HG02970 (cell line): ENCODE measurements around the gene HSPB7.
A peak's percentile ranks its signal among the peaks of the same experiment; 100 is the strongest.
"Not testable (repeated sequence)": the region's sequence is repeated elsewhere in the genome, so short reads cannot be mapped to it uniquely, and the experiment has no call there.

Source experiments
- ATAC-seq: cut with Tn5 transposase; IDR thresholded peaks from one replicate; pipeline ENCODE4 v1.9.1; 2021; ENCODE audit warnings: mild to moderate bottlenecking, moderate library complexity, moderate number of reproducible peaks; ENCODE audit not compliant: unreplicated experiment, low FRiP score

Gene HSPB7

DNA sequence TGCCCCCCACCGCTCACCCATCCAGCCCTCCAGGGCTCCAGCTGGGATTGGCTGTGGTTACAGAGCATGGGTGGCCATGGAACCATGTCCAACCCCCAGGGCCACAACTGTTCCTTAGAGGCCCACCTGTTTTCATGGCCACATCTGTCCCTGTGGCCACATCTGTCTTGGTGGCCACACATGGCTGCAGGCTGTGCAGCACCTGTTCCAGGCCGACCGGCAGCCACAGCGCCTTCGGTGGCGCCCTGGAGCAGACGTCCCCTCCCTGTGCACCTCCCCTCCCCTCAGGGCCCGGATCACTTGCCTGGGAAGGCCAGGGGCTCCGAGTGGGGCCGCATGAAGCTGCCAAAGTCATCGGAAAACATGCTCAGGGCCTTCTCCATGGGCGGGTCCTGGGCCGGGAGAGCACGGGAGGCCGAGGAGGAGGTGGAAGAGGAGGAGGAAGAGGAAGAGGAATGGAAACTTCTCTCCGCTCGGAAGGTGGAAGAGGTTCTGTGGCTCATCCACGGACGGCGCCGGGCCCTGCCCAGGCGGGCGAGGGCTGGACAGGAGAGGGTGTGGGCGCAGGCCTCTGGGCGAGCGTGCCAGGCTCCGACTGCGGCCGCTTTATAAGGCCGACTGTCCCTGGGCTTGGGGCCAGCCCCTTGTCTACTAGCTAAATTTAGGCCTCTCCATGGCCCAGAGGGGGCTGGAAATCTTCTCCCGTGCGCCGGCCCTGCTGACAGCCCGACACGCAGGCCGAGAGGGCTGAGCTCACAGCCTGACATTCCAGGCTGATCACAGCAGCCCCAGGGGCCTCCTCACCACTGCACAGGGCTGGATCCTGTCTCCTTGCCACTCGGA lies at the start of gene HSPB7:
Gene HSPB7, minus strand, starts transcription at position 583 of the 843 bp plus-strand sequence. Its CDS starts 80 bp downstream, at position 503.
- no peak for ATAC-seq

DNA sequence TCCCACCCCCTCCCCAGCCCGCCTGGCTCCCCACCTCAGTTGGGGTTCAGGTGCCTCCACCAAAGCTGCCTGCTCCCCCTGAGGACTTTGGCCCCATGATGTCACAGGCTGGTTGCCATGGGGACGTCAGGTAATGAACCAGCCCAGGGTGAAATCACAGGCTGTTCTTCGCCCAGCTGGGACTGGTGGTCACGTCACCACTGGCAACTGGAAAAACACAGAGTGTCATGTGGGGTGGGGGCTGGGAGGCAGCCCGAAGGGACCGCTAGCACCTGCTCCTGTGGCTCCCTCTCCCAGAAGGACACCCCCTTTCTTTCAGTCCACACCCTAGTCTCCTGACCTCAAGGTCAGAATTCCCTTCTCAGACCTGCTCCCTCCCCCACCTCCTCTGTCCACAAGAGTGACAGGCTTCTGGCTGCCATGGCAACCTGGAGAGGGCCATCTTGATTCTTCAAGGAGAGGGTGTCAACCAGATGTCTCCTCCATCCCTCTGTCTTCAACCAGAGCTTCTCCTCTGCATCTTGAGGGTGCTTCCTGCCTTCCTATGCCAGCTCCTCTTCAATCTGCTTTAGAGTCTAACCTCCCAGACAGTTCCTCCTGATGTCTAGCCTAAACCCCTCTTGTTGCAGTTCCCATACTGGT lies 49.4 kb upstream of the HSPB7 start:
- no peak for ATAC-seq

DNA sequence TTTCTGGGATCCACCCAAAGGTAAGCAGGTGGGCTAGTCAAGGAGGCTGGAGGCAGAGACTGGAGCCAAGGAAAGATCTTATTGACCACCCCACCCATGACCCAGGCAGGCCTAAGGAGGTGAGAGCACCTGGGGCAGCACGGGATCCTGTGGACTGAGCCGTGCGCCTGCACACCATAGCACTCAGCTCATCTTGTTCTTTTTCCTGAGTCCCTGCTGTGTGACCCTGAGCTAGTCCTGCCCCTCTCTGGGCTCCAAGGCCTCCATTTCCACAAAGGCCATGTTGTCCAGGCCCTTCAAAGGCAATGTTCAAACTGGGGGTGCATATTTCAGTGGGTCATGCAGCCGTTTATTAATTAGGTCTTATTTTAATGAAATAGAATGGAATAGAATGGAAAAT lies 48.4 kb upstream of the HSPB7 start:
- no peak for ATAC-seq

DNA sequence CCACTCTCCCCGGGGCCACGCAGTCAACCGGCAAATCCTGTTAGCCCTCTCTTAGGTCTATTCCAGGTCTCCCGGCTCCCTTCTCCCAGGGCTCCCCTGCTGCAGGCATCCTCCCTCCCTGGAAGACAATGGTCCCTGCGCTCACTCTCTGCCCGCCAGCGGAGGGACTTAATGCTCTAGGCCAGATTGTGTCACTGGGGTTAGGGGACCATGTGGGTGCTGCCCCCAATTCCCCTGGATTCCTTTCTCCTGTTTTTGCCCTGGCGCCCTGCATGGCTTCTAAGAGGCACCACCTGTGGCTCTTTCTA lies 47.4 kb upstream of the HSPB7 start:
- no peak for ATAC-seq

GRCh38 chr1:16064536-16065268 lies 46.9 kb upstream of the HSPB7 start:
- ATAC-seq, result no peak

GRCh38 chr1:16063921-16064320 lies 46.1 kb upstream of the HSPB7 start:
- ATAC-seq, result no peak

DNA sequence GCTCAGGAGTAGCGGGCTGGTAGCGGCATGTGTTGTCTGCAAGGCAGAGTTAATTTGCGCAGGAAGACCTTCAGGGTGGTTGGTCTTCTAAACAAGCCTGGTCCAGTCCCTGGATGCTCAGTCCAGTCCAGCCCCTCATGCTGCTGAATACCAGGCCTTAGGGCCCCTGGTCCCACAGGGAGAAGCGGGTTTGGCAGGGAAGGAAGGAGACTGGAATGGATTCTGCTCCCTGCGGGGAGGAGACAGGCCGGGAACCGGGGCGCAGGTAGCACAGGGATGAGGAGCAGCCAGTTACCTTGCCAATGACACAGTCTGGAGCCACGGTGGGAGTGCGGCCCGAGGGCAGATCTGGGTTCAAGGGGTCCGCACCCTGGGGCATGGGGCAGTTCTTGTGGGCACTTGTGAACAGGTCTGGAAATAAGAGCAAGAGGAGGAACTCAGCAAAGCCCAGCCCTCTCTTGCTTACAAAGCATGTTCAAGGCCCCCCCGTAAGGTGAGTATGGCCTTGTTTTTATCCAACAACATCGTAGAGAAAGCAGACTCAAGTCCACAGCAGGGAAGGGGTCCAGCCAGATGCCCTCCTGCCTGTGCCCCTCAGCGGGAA lies 45.5 kb upstream of the HSPB7 start:
- ATAC-seq, result no peak

- not testable (repeated sequence) for ATAC-seq
Measured at GRCh38 chr1:16062687-16063075, 44.8 kb upstream of the HSPB7 start.

- ATAC-seq, result not testable (repeated sequence)
Measured at GRCh38 chr1:16061989-16062686, 44.3 kb upstream of the HSPB7 start.

DNA sequence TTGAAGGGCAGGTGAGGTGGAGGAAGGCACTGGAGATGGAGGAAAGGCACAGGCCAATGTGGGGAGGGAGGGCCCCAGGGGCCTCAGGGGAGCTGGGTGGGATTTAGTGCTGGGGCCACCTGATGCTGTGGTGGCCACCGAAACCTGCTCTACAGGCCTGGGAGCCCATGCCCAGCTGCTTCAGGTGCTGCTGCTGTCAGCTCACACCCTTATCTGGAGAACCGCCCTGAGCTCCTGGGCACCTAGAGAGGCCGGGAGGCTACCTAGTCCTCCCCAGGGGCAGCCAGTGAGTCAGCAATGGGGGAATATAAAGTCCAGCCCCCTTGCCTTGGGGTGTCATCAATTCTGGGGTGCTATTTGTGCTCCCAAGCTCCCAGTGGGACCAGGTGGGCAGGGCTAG lies 43.4 kb upstream of the HSPB7 start:
- ATAC-seq, result no peak

DNA sequence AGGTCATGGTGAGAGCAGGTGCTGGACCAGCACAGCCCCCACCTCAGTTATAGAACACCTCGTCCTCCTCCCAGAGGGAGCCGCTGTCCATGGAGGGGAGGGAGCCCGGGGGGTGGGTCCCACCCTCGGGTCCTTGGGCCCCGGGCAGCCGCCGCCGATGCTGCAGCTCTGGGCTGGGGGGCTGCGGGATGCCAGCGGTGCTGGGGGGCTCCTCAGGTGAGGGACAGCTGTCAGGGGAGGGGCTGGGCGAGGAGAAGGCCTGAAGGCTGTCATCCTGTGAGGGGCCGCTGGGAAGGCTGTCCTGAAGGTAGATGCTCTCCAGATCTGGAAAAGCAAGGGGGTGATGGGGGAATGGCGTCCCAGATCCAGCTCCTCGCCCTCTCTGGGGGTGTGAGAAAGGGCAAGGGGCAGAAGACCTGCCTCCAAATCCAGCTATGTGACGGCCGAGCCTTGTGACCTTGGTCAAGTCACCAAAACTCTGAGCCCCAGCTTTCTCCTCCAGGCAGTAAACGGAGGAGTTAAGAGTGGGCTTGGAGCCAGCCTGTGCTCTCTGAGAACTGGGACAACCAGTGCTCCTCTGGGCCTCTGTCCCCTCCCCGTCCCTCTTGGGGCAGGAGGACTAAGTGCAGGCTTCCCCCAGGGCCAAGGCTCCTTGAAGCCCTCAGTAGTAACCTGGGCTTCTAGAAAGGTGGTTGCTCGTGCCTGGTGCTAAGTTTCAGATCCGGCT lies 40.7 kb upstream of the HSPB7 start:
- ATAC-seq, result not testable (repeated sequence)

GRCh38 chr1:16057314-16057915 lies 39.6 kb upstream of the HSPB7 start:
- not testable (repeated sequence) for ATAC-seq

- ATAC-seq, result not testable (repeated sequence)
Measured at GRCh38 chr1:16056521-16056912, 38.7 kb upstream of the HSPB7 start.

DNA sequence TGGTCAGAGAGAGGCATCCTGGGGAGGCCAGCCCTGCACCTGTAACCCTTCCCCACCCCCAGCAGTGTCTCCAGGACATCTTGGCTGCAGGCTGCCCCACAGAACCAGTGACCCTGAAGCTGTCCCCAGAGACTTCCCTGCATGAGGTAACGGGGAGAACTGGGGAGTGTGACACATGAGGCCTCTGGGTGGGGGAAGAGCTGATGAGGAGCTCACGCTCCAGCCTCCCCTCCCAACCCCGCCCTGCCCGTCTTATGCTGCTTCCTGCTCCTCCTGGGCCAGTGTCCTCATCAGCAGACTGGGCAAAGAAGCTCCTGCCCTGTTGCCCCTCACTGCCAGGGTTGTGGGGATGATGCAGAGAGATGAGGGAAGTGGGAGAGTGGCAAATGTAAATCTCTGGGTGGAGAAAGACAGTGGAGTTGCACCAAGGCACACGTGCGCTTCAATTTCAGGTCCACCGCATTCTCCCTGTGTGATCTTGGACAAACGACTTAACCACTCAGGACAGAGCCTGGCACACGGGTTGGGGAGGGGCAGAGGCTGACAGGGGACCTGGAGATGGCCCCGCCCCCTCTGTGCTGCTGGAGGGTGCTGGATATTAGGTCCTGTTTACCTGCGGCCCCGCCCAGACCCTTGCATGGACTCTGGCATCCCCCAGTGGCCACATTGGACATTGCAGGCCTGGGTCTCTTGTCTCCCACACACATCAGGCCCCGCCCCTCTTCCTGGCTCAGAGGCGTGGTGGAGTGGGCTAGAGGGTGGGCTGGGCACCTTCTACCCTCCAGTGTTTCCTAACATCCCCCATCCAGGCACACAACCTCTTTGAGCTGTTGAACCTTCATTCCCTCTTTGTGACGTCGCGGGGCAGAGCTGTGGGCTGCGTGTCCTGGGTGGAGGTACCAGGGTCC lies 38.0 kb upstream of the HSPB7 start:
- peak; percentile 54 for ATAC-seq

GRCh38 chr1:16054598-16055540 lies 37.0 kb upstream of the HSPB7 start:
- ATAC-seq, result no peak

DNA sequence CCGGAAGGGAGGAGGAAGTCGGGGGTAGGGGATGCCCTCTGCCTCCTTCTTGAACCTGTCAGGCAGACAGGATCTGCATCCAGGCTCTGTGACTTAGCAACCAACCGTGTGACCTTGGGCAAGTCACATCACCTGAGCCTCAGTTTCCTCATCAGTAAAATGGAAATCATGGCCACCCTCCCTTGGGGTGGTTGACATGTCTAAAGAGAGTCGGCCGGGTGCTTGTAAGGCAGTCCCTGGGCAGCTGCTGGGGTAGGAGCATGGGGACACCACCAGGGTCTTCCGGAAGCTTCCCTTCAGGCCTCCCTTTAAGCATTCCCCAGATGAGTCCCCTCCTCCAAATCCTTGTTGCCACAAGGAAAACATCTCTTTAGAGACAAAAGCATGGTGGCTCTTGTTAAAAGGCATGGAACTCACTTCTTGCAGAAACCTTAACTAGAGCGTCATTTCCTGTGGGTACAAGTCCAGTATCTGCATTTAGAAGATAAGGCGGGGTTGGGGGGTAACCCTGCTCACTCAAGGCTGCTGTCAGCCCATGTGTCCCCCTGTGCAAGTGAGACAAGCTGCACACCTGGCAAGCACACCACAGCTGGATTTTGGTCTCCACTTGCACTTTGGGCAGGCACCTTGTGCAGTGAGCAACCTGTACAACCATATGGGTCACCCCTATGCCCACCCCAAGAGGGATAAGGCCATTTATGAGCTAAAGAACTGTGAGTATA lies 36.1 kb upstream of the HSPB7 start:
- no peak for ATAC-seq

- not testable (repeated sequence) for ATAC-seq
Measured at GRCh38 chr1:16051949-16052348, 34.1 kb upstream of the HSPB7 start.
